ENCODE data around the gene SARNP.

DNA sequence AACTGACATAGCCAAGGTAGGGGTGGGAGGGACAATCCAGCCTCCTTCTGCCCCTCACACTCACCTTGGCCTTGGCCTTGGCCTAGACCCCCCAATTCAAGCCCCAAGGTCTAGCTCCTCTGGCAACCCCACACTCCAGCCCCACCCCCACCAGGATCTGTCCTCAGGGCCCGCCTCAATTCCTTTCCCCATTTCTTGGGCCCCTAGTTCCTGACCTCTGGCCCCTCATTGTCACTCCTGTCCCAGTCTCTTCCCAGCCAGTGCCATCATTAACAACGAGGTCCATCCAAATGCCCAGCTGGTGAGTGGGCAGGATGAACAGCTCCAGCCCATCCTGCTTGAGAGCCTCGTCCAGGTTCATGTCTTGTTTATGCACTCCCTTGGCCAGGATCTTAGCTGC lies 81.4 kb downstream of the SARNP start:
- no peak for TF ChIP-seq TAF1 (IDR thresholded peaks at IDR 0.05; ENCODE audit: borderline replicate concordance, insufficient read depth, low read length)
- no peak for TF ChIP-seq POLR2AphosphoS5 (IDR thresholded peaks at IDR 0.05; ENCODE audit: low read depth, low read length)
